Fibroblast of peridontal ligament (primary cell): ENCODE data around the gene MEGF6.
"Not testable (repeated sequence)": the region's sequence is repeated elsewhere in the genome, so short reads cannot be mapped to it uniquely, and the experiment has no call there.

Experiments used
- DNase-seq: peaks from one replicate; pipeline ENCODE4 v3.0.0-alpha.2; 2010; ENCODE audit errors: extremely low read depth

MEGF6 gene

GRCh38 chr1:3629561-3630160 lies 18.4 kb upstream of the MEGF6 start:
- no peak for DNase-seq

DNA sequence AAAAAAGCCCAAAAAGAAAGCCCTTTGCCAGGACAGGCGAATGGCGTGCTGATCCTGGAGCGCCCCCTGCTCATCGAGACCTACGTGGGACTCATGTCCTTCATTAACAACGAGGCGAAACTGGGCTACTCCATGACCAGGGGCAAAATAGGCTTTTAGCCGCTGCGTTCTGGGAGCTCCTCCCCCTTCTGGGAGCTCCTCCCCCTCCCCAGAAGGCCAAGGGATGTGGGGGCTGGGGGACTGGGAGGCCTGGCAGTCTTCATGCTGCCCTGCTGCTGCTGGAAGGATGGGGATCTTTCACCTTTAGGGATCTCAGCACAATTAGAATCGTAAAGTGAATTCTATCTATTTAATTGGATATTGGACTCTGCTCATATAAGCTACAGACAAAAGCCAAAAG lies 17.1 kb upstream of the MEGF6 start:
- DNase-seq = no peak

DNA sequence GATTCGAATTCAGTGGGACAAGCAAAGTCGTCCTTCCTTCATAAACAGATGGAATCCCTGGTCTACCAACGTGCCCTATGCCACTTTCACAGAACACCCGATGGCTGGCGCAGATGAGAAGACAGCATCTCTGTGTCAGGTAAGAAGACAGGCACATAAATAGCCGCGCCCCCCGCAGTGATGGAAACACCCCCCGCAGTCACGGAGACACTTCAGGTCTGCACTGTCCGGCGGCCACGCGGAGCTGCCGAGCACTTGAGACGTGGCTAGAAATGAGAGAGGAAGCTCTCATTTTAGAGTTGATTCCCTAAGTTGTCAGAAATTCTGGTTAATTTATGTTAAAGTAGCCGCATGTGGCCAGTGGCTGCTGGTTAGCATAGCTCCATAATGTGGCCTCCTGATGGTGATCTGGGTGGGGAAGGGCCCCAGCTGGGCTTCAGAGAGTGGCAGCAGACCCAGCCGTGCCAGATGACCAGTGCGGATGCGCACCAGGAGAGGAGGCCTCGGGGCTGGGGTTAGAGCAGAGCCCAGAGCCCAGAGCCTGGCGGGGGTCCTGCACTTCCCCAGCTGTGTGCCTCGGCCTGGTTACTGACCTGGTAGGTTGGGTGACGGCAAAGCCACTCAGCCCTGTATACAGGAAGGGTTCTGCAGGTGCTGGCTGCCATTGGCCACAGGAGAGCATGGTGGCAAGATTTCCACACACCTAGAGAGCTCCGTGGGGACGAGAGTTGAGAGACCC lies 16.4 kb upstream of the MEGF6 start:
- DNase-seq = no peak

GRCh38 chr1:3626025-3626424 lies 14.7 kb upstream of the MEGF6 start:
- no peak for DNase-seq

DNA sequence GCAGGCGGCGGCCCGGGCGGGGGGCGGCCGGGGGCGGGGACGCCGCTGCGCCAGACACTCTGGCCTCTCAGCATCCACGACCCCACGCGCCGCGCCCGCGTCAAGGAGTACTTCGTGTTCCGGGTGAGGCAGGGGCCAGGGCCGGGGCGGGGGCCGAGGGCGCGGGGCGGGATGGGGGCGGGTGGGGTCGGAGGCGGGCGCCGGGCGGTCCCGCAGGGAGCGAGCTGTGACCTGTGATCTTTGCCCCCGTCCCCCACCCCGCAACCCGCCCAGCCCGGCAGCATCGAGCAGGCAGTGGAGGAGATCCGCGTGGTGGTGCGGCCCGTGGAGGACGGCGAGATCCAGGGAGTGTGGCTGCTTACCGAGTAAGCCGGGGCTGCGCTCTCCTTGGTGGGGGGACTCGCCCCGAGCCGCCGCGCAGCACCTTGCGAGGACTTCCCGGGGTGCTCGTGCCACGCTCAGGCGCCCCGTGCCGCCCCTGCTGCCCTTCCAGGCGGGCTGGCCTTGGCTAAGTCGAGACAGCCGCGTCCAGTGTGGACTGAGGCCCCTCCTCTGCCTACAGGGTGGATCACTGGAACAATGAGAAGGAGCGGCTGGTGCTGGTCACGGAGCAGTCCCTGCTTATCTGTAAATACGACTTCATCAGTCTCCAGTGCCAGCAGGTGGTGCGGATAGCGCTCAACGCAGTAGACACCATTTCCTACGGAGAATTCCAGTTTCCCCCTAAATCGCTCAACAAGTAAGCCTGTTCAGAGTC lies 14.0 kb upstream of the MEGF6 start:
- no peak for DNase-seq

DNA sequence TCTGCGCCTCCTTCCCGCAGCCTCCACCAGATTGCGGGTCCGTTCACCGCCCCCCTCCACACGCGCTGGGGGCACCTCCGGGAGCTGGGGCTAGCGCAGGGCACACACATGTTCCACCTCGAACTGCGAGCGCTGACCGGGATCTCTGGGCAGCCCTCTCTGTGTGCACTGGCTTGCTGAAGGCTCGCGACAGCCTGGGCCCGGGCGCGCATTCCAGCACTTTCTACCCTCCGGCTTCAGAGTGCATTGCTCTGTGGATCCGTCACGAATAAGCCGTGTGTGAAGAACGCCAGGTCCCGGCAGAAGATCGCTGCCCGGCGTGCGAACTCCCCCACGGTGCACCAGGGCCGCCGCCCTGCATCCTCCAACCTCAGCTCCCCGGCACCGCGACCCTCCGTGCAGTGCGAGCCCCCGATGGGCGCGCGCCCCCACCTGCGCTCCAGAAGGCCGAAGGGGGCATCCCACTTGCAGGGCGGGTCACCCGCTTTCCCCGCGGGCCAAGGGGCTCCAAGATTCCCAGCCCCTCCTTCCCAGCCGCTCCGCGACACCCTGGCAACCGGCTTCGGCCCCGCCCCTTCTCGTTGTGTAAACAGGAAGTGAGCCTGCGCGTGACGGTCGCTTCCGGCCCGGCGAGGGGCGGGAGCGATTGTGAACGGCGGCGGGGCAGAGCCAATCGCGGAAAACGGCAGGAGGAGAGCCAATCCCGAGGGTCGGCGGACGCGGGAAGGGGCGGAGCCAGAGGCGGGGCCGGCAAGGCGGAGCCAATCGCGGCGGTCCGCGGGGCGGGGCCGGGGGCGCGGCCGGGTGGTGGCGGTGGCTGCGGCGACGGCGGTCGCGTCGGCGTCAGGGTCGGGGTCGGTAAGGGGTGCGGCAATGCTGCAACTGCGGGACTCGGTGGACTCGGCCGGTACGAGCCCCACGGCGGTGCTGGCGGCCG lies 13.2 kb upstream of the MEGF6 start, which contains the start of gene TPRG1L:
Gene TPRG1L, plus strand, starts transcription at position 816 of the 937 bp plus-strand sequence. Its CDS starts 58 bp downstream, at position 874.
- peak; percentile 89 for DNase-seq

DNA sequence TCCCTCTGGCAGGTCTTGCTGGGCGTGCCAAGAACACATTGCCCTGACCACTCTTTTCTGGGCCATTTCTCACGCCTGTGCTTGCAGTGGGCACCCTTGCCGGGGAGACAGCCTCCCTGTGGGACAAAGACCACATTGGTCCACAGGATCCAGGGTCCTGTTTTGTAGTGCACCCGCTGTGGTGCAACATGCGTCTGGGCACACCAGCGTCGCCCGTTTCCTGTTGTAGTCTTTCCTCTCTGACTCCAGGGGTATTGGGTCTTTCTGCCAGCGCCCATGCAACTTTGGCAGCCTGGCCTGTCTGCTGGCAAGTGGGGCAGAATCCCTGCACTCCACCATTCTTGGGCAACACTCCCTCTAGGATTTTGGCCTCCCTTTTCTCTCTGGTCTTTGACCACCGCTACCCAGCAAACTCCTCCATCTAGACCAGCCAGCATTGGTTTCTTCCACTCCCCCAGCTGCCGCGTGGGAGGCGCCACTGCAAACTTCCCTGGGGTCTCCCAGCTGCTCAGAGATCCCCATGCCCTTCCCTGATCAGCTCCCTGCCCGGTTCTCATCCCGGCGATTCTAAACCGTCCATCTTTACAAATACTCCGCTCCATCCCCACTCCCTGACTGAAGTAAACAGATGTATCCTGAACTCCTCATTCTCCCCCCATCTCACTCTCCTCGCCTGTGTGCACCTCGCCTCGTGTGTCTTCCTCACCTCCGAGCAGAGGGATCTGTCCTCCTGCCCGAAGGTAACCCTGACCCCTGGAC lies 12.3 kb upstream of the MEGF6 start:
- no peak for DNase-seq

- DNase-seq = not testable (repeated sequence)
Measured at GRCh38 chr1:3622102-3622501, 10.8 kb upstream of the MEGF6 start.

DNA sequence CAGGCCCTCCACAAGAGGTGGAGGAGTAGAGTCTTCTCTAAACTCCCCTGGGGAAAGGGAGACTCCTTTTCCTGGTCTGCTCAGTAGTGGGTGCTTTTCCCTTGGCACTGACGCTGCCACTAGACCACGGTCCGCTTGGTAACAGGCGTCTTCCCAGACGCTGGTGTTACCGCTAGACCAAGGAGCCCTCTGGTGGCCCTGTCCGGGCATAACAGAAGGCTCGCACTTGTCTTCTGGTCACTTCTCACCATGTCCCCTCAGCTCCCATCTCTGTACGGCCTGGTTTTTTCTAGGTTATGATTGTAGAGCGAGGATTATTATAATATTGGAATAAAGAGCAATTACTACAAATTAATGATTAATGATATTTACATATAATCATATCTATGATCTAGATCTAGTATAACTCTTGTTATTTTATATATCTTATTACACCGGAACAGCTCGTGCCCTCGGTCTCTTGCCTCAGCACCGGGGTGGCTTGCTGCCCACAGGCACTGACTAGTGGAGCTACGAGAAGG lies 9.9 kb upstream of the MEGF6 start:
- peak; percentile 13 for DNase-seq

DNA sequence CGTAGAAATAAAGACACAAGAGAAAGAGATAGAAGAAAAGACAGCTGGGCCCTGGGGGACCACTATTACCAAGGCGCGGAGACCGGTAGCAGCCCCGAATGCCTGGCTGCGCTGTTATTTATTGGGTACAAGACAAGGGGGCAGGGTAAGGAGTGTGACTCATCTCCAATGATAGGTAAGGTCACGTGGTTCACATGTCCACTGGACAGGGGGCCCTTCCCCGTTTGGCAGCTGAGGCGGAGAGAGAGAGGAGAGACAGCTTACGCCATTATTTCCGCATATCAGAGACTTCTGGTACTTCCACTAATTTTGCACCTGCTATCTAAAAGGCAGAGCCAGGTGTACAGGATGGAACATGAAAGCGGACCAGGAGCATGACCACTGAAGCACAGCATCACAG lies 9.4 kb upstream of the MEGF6 start:
- no peak for DNase-seq

DNA sequence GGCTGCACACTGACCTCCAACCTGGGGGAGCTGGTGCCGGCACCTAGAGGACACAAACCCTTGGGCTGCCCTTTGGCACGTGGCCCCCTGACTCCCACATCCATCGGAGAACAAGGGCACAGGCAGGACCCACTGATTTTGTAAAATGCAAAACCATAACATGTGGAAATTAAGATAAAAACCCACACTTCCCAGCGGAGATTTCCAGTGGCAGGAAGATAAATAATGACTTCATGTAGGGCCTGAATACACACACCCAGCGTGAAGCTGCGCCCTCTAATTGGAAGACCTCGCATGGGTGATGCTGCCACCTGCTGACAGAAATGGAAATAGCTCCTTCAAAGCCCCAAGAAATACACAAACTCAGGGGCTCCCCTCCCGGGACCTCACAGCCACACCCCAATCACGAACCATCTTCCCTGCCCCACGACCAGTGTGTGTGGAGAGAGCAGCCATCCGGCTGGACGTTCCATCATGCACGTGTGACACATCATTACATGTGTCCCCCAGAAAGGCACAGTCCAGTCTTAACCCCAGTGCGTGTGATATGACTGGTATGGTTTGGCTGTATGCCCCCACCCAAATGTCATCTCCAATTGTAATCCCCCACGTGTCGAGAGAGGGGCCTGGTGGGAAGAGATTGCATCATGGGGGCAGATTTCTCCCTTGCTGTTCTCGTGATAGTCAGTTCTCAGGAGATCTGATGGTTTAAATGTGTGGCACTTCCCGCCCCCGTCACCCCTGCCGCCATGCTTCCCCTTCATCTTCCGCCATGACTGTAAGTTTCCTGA lies 7.8 kb upstream of the MEGF6 start:
- peak; percentile 80 for DNase-seq

- no peak for DNase-seq
Measured at GRCh38 chr1:3618531-3618880, 7.2 kb upstream of the MEGF6 start.

- DNase-seq = no peak
Measured at GRCh38 chr1:3617806-3618345, 6.6 kb upstream of the MEGF6 start.

DNA sequence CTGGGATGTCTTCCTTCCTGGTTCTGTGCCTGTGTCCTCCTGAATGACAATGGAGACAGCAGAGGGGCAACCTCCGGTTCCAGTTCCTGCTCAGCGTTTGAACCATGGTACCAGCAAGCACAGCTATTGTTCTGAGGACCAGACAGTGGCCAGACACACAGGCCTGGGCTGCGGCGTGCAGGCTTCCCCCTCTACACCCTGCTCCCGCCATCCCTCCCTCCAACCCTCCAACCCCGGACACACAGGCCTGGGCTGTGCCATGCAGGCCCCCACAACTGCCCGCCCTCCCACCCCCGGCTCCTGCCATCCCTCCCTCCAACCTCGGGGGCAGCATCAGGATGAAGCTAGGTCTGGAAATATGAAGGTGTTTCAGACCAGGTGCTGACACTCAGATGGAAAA lies 5.6 kb upstream of the MEGF6 start:
- DNase-seq = no peak

GRCh38 chr1:3614755-3615742 lies 3.7 kb upstream of the MEGF6 start:
- DNase-seq = no peak

DNA sequence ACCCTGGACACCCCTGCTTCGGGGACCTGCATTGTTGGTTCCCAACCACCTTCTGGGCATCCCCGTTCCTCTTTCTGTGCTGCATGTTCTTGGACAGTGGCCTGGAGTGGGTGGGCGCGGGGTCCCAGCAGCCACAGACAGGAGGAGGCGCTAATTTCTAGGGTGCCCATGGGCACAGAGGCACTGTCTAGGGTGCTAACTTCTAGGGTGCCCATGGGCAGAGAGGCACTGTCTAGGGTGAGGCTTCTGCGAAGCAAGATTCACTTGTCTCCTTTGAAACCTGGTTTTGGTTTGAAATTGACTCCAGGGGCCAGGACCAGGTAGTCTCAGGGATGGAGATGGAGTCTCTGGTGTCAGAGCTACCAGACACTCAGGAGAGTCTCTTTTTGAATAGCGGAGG lies 815 bp upstream of the MEGF6 start:
- no peak for DNase-seq

- peak; percentile 38 for DNase-seq
Measured at GRCh38 chr1:3610527-3611169, 660 bp downstream of the MEGF6 start.
